GM23248 (cell line): Measurements from ENCODE around the gene TMPRSS5.

Source experiments
- EZH2 ChIP-seq: fragments of 200-600 bp; sonication (generic); IDR thresholded peaks from 2 replicates; pipeline ENCODE4 v1.6.1; 2018; ENCODE audit warnings: antibody characterized with exemption, mild to moderate bottlenecking; ENCODE audit not compliant: insufficient read depth, poor library complexity, severe bottlenecking
- EZH2phosphoT487 ChIP-seq: fragments of 200-600 bp; sonication (generic); IDR thresholded peaks from 2 replicates; pipeline ENCODE4 v1.6.1; 2018; ENCODE audit warnings: antibody characterized with exemption, moderate library complexity, mild to moderate bottlenecking, low read depth; ENCODE audit not compliant: insufficient read depth

DNA sequence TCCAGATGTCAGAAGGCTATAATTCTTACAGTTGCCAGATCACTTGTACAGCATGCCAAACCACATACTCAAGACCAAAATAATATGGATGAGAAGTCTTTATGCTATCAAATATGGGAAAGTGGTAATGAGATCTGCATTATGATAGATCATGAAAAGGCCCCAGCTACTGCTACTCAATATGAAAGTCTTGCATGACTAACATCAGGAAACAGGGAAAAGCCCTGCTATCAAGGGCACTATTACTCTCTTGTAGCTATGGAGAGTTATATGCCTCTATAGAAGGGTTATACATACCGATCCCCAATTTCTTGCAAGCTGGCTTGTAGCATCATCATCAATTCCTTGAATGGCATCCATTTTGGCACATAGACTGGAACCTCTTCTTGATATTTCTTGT is 30.2 kb upstream of the TMPRSS5 start:
- TF ChIP-seq EZH2 (no peak), EZH2phosphoT487 (no peak)
